T-helper 9 cell (primary cell): Measurements from ENCODE around the gene TC2N.
"Not testable (repeated sequence)": the region's sequence is repeated elsewhere in the genome, so short reads cannot be mapped to it uniquely, and the experiment has no call there.

Source experiments
- DNase-seq: peaks from one replicate; pipeline ENCODE4 v3.0.0-alpha.2; 2020

TC2N gene

GRCh38 chr14:91830777-91831176 lies 36.6 kb downstream of the TC2N start:
- no peak for DNase-seq

DNA sequence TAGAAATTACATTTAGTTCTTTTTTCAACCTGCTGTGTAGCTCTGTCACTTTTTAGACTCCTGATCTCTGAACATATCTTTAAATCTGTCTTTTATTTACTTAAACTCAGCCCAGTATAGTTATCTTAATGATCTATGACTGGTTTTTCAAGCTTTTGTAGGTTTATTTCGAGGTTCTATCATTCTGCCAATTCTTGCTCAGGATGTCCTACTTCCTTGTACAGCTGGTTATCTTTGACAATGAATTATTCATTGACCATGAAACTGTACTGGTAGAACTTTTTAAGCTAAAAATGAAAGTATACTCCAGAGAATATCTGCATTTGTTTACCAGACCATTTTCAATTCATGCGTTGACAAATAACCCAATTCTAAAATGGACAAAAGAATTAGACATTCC lies 37.8 kb downstream of the TC2N start:
- DNase-seq: no peak

- no peak for DNase-seq
Measured at GRCh38 chr14:91827746-91828145, 39.6 kb downstream of the TC2N start.

DNA sequence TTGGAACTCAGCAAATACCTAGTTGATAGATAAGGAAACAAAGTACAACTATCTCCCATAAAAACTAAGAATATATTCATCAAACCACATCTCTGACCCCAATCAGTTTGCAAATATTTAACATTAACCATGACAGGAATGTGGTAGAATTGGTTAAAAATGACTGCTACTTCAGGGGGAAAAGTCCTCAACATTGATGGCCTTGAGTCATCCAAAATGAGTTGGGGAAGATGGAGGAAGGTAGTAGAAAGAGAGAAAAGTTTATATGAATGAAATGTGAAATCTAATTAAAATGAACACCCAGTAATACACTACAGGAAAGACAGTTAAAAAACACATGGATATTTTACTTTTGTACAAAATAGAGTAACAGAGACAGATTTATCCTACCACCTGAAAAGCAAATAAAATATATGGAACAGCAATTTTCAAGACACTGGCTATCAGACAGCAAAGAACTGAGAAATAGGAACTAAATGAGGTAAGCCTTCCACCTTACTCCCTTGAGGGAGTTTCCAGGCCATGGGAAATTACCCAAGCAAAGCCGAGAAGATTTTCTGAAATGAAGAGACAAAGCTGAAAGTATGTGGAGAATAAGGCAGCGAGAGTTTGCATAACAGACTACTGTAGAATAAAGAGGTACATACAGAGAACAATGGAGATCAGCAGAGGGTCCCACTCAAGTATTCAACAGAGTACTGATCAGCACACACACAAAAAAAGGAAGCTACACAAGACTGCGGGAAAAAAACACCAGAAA lies 49.6 kb downstream of the TC2N start:
- no peak for DNase-seq

GRCh38 chr14:91814317-91814716 lies 53.0 kb downstream of the TC2N start:
- DNase-seq: no peak

GRCh38 chr14:91810699-91811098 lies 56.6 kb downstream of the TC2N start:
- no peak for DNase-seq

GRCh38 chr14:91806716-91807115 lies 60.6 kb downstream of the TC2N start:
- DNase-seq: no peak

GRCh38 chr14:91806094-91806493 lies 61.2 kb downstream of the TC2N start:
- DNase-seq: not testable (repeated sequence)

- no peak for DNase-seq
Measured at GRCh38 chr14:91805659-91806058, 61.7 kb downstream of the TC2N start.

GRCh38 chr14:91801358-91801757 lies 66.0 kb downstream of the TC2N start:
- no peak for DNase-seq

- no peak for DNase-seq
Measured at GRCh38 chr14:91796617-91797347, 70.6 kb downstream of the TC2N start.

DNA sequence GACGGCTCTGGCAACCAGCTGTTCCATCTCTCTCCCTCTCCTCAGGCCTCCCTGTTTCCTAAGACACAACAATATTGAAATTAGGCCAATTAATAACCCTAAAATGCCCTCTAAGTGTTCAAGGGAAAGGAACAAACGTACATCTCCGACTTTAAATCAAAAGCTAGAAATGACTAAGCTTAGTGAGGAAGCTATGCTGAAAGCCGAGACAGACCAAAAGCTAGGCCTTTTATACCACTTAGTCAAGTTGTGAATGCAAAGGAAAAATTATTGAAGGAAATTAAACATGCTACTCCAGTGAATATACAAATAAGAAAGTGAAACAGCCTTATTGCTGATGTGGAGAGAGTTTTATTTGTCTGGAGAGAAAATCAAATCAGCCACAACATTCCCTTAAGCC lies 73.6 kb downstream of the TC2N start:
- DNase-seq: no peak

DNA sequence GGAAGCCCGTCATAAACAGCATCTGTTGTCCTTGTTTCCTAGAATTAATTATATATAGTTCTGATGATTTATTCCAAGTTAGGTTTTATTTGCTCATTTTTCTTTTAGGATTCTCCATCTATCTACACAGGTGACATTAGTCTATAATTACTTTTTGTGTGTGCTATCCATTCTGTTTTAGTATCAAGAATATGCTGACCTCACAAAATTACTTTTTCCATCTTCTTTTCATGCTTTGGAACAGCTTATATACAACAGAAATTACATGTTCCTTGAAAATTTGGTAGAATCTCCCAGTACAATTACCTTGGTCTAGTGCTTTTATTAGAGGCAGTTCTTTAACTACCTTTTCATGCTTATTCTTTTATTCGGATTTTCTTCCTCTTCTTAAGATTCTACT lies 81.1 kb downstream of the TC2N start:
- DNase-seq: no peak

- DNase-seq: no peak
Measured at GRCh38 chr14:91780452-91780851, 86.9 kb downstream of the TC2N start.

DNA sequence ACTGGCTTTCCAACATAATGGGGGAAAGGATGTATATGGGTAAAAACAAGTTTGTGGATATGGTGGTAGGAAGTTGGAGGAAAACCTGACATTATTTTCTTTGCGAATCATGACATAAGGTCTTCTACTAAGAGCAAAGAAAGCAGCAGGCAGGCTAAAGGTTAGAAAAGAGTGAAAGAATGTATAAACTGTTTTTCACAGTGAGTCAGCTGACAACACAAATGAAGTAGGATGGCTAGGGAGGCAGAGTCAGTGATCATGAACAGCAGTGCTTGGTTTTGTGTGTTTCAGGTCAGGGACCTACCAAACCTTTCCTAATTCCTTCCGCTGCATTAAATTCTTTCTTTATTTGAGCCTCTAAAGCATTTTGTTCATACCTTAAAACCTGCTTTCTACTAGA lies 89.1 kb downstream of the TC2N start:
- DNase-seq: no peak

- DNase-seq: no peak
Measured at GRCh38 chr14:91774140-91775096, 92.9 kb downstream of the TC2N start.

GRCh38 chr14:91770185-91770584 lies 97.2 kb downstream of the TC2N start:
- no peak for DNase-seq

GRCh38 chr14:91755570-91756295 lies 111.6 kb downstream of the TC2N start:
- DNase-seq: no peak

DNA sequence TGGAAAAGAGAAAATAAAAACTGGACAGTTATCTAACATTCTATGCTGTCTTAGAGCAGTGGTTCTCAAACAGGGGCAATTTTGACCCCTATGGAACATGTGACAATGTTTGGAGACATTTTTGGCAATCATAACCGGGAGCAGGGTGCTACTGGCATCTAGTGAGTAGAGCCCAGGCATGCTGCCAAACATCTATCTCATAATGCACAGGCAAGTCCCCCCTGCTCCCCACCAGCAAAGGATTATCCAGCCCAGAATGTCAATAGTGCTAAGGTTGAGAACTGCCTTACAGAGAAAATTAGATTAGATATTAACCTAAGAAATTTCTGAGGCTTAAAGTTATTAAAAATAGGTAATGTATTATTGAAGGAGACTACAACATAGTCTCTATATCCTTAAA lies 112.5 kb downstream of the TC2N start:
- DNase-seq: no peak

GRCh38 chr14:91754185-91754584 lies 113.2 kb downstream of the TC2N start:
- DNase-seq: no peak

- DNase-seq: no peak
Measured at GRCh38 chr14:91753501-91754128, 113.7 kb downstream of the TC2N start.

DNA sequence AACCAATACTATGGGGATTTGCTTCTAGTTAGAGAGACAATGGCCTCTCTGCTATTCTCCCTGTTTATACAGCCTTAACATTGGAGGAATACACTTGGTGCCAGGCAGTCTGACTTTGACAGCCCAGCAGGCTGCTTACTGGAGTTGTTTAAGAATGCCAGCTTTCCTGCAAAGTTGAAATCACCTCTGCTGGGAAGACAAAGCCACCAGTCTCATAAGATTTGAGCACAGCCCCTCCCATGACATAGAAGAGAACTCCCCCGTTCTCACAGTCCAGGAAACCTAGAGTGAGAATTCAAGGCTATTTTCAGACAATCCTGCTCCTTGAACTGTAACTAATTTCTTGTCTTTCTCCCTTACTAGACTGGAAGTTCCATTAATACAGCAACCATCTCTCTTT lies 114.4 kb downstream of the TC2N start:
- no peak for DNase-seq
